SKM-1 treated with dmso at 0.1 percent for 144 hours (cell line): Measurements from ENCODE around the gene ABCG2.
"Not testable (repeated sequence)": the region's sequence is repeated elsewhere in the genome, so short reads cannot be mapped to it uniquely, and the experiment has no call there.

Experiments
- DNase-seq: peaks from one replicate; lab custom pipeline; 2025; ENCODE audit not compliant: unreplicated experiment; lab: John Stamatoyannopoulos, UW

ABCG2 gene

GRCh38 chr4:88119943-88120342 is 38.5 kb downstream of the ABCG2 start:
- no peak for DNase-seq

- no peak for DNase-seq
Measured at GRCh38 chr4:88115587-88115986, 42.9 kb downstream of the ABCG2 start.

- no peak for DNase-seq
Measured at GRCh38 chr4:88112856-88113255, 45.6 kb downstream of the ABCG2 start.

- DNase-seq = no peak
Measured at GRCh38 chr4:88110826-88111225, 47.6 kb downstream of the ABCG2 start.

- no peak for DNase-seq
Measured at GRCh38 chr4:88109123-88109881, 49.1 kb downstream of the ABCG2 start.

GRCh38 chr4:88108747-88109122 is 49.7 kb downstream of the ABCG2 start:
- no peak for DNase-seq

GRCh38 chr4:88108108-88108465 is 50.4 kb downstream of the ABCG2 start:
- DNase-seq = not testable (repeated sequence)

- DNase-seq = peak; percentile 39
Measured at GRCh38 chr4:88107406-88108107, 50.9 kb downstream of the ABCG2 start.

- no peak for DNase-seq
Measured at GRCh38 chr4:88106205-88106604, 52.2 kb downstream of the ABCG2 start.

- no peak for DNase-seq
Measured at GRCh38 chr4:88104902-88105610, 53.4 kb downstream of the ABCG2 start.

- DNase-seq = no peak
Measured at GRCh38 chr4:88102026-88102425, 56.4 kb downstream of the ABCG2 start.

- peak; percentile 59 for DNase-seq
Measured at GRCh38 chr4:88101165-88101564, 57.3 kb downstream of the ABCG2 start.

- no peak for DNase-seq
Measured at GRCh38 chr4:88098993-88099752, 59.3 kb downstream of the ABCG2 start.

GRCh38 chr4:88097781-88098180 is 60.7 kb downstream of the ABCG2 start:
- no peak for DNase-seq

GRCh38 chr4:88097301-88097700 is 61.1 kb downstream of the ABCG2 start:
- no peak for DNase-seq

GRCh38 chr4:88093874-88094273 is 64.6 kb downstream of the ABCG2 start:
- DNase-seq = no peak

GRCh38 chr4:88091378-88091777 is 67.1 kb downstream of the ABCG2 start:
- no peak for DNase-seq

GRCh38 chr4:88090898-88091297 is 67.5 kb downstream of the ABCG2 start:
- DNase-seq = no peak

- no peak for DNase-seq
Measured at GRCh38 chr4:88087004-88087403, 71.4 kb downstream of the ABCG2 start.

- DNase-seq = no peak
Measured at GRCh38 chr4:88080626-88081025, 77.8 kb downstream of the ABCG2 start.

GRCh38 chr4:88078579-88078978 is 79.9 kb downstream of the ABCG2 start:
- DNase-seq = no peak
